Measurements from ENCODE around the gene LRRC57.
"Not testable (repeated sequence)": the region's sequence is repeated elsewhere in the genome, so short reads cannot be mapped to it uniquely, and the experiment has no call there.

Gene LRRC57

GRCh38 chr15:42548249-42549031 lies at the start of gene LRRC57, which contains the start of gene HAUS2:
Gene LRRC57 (minus strand): TSS chr15:42548793. CDS start chr15:42548434, 359 bp downstream.
Gene HAUS2 (plus strand): TSS chr15:42548838. CDS start chr15:42548873, 35 bp downstream.
- in situ Hi-C loops (cut with MboI; ENCODE audit: low sequenced_read_pairs) = no loop called here

DNA sequence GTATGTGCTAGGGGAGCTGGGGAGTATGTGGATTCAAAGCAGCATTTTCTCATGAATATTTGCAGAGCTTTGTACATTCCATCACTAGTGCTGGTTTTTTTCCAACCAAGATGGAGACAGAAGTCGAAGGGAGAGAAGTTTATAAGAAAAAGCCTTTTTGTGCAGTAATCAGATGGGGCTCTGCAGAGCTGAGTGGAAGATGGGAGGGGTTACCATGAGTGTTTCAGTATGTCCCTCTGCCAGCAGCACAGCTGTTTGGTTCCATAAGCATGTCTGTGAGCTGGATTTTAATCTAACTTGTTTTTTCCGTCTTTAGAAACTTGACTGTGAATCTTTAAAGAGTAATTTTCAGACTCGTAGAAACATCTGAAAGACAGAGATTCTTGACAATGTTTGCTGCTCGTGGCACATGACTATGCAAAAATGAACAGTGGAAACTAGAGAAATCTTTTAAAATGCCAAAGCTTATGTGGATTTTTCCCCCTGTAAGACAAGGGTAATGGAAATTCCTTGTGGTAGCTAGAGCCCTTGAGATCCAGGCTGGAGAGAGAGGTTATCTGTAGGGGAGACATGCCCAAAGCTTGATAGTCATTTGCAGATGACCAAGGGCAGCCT lies 47.1 kb upstream of the LRRC57 start:
- in situ Hi-C loops (cut with MboI; ENCODE audit: low sequenced_read_pairs) = no loop called here

DNA sequence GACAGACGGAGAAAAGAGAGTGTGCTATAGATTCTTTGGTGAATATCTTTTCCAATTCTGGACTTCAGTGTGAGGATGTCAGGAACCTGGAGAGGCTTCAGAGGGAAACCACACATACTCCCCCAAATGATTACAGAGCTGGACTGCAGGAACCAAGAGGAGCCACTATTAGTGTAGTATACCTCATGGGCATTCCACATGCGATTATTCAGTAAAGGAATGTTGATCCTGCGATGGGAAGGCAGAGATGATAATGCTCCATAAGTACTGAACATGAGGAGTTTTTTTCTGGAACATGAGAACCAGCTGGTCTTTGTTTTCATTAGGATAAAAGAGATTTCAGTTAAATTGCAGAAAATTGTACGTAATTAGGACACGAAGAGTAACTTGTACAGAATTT lies 45.5 kb upstream of the LRRC57 start:
- in situ Hi-C loops (cut with MboI; ENCODE audit: low sequenced_read_pairs) = no loop called here

DNA sequence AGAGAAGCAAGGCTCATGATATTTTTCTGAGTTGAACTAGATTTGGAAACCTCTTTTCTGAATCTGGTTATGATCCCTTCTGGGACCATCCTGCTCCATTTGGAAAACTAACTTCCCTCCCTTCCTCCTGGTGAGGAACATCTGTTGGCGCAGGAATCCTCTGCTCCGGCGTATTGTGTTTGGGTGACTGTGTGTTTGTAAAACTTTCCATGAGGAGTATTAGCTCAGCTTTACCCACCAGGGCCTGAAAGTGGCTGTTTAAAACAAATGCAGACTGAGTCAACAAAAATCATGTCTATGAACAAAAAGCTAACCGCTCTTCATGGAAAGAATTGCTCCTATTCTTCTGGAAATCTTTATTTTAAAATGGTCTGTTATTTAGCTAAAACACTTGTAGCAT lies 44.5 kb upstream of the LRRC57 start:
- in situ Hi-C loops (cut with MboI; ENCODE audit: low sequenced_read_pairs) = no loop called here

DNA sequence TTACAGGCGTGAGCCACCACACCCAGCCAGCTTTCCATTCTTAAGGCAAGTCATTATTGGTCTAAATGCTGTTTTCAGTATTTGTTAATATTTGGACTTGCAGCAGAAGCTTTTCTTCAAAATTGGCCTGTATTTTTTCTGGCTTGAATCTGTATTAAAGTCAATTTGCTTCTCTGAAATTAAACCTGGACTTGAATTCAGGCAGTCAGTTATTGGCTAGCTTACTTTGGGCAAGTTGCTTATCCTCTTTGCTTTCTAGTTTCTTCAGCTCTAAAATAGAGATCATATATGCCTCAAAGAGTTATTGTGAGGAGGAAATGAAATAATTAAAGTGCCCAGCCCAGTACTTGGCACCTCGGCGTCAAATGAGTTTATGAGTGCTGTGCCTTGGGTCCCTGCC lies 44.1 kb upstream of the LRRC57 start:
- in situ Hi-C loops (cut with MboI; ENCODE audit: low sequenced_read_pairs) = no loop called here

DNA sequence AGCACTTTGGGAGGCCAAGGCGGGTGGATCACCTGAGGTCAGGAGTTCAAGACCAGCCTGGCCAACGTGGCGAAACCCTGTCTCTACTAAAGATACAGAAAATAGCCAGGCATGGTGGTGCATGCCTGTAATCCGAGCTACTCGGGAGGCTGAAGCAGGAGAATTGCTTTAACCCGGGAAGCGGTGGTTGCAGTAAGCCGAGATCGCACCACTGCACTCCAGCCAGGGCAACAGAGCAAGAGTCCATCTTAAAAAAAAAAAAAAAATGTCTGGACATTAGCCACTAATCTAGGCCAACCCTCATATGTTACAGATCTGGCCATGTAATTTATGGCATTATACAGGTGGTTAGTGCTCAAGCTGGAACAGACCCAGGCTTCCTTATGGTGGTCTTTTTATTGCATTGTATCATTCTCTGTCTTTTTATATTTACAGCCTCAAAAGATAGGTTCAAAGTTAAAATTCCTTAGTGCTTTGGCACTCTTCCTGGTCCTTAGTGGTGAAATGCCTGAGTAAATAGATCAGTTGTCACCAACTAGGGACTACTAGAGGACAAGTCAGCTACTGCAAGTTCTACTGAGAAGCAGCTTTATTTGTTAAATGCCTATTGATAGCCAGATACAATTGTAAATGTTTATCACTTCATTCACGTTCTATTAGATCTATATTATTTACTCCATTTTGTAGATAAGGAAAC lies 42.8 kb upstream of the LRRC57 start:
- in situ Hi-C loops (cut with MboI; ENCODE audit: low sequenced_read_pairs) = no loop called here

DNA sequence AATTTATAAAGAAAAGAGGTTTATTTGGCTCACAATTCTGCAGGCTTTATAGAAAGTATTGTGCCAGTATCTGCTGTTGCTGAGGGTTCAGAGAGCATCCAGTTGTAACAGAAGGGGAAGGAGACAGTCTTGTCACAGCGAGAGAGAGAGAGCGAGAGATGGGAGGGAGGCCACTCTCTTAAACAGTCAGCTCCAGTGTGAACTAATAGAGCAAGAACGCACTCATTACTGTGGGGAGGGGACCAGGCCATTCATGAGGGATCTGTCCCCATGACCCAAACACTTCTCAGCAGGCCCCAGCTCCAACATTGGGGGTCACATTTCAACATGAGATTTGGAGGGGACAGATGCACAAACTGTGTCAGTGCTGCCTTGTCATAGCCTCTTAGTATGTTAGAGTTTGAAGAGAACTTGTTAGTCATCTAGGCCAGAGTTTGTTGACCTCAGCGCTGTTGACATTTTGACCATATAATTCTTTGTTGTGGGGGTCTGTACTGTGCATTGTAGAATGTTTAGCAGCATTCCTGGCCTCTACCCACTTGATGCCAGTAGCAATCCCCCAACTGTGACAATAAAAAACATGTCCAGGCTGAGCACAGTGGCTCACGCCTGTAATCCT lies 42.1 kb upstream of the LRRC57 start:
- in situ Hi-C loops (cut with MboI; ENCODE audit: low sequenced_read_pairs) = no loop called here

DNA sequence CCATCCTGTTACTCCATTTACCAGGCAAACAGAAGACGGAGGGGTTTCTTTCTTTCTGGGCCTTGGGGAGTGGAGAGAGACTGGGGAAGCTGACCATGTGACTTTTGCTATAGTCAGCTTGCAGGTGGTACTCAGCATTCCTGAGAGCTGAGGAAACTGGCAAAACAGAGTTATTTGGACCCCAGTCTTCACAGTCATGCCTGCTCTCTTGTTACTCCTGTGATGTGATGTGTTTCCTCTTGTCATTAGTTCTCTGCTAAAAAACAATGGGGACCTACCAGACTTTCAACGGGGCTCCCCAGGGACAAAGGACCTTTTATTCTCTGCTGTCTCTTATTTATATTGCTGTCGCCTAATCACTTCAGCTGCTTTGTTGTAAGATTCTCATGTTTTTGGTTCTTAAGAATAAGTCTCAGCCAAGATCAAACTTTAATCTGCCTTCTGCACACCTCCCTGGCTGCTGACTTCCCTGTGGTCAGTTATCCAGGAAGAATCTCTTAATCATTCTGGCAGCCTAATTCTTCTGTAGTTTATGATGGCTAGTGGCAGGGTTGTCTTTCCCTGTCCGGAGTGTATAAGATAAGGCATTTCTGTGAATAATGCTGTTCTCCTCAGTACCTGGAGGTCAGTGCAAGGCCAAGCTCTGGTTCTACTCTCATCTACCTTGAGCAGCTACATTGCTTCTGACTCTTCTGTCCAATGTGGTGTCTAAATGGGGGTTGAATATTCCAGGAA lies 35.6 kb upstream of the LRRC57 start:
- in situ Hi-C loops (cut with MboI; ENCODE audit: low sequenced_read_pairs) = no loop called here

GRCh38 chr15:42582569-42583375 lies 34.2 kb upstream of the LRRC57 start:
- in situ Hi-C loops (cut with MboI; ENCODE audit: low sequenced_read_pairs) = no loop called here

DNA sequence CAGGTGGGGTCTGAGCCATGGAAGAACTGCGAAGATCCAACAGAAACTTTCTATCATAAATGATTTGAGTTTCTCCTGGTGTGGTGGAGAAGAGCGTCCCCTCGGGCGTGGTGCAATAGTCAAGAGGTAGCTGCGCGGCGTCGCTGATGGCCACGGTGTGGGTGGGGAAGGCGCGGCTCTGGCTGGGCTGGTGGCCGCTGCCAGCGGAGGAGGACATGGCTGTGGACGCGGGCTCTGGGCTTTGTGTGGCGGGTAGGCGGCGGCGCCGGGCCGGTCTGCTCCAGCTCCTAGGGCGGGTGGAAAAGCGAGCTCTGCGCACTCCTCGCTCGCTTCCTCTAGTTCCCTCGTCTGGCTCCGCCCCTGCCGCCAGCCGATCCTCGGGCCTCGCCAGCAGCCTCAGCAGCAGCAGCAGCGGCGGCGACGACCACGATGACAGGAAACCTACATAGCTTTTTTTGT lies 32.7 kb upstream of the LRRC57 start:
- in situ Hi-C loops (cut with MboI; ENCODE audit: low sequenced_read_pairs) = no loop called here

DNA sequence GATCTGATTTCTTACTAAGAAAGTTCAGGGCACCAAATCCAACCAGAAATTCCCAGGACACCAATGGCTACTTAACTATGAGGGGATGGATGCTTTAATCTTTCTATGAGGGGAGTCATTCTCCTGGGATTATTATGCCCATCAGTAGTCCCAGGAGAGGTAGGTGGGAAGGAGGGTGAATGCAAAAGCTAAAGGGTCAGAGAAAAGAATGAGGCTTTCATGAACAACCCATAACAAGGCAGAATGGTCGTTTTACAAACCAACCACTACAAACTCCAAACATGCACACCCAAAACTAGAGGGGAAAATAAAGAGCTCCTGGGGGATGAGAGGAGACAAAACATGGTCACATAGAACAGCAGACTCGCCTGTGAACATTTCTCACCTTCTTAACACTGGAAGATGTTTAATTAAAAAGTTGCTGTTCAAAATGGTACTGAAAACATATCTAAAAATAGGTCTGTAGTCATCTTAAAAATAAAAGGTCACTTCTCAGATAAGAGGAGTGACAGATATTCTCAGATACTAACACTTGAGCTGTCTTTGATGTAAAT lies 30.5 kb upstream of the LRRC57 start:
- in situ Hi-C loops (cut with MboI; ENCODE audit: low sequenced_read_pairs) = no loop called here

GRCh38 chr15:42577514-42578031 lies 29.0 kb upstream of the LRRC57 start:
- in situ Hi-C loops (cut with MboI; ENCODE audit: low sequenced_read_pairs) = no loop called here

- in situ Hi-C loops (cut with MboI; ENCODE audit: low sequenced_read_pairs) = no loop called here
These were observed 28.2 kb upstream of the LRRC57 start for GRCh38 chr15:42576776-42577175.

DNA sequence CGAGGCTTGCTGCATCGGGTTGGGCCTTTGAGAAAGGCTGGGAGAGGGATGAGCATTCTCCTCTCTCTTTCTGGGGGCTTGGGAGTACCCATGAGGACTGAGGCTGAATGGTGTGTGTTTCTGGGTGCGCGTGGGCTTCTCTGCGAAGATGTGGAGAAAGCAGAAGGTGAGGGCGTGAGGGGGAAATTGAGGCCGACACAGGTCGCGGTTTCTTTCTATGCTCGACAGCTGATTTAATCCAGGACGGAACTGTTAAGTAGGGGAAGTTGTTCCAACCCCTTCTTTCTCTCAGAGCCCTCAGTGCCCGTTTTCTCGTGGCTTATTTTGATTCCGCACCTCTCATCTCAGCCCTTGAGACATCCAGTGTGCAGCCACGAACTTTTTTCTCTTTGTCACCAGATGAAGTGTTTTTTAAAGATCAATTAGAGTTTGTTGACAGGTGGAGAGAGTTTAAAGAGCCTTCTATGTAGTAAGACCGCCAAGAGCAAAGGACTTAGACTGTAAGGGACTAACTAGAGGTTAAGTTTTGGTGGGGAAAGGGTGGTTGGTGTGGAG lies 27.5 kb upstream of the LRRC57 start:
- in situ Hi-C loops (cut with MboI; ENCODE audit: low sequenced_read_pairs) = no loop called here

GRCh38 chr15:42575188-42576039 lies 26.8 kb upstream of the LRRC57 start, which contains the start of gene STARD9:
Gene STARD9 (plus strand): TSS chr15:42575606. CDS start chr15:42575716, 110 bp downstream.
- in situ Hi-C loops (cut with MboI; ENCODE audit: low sequenced_read_pairs) = no loop called here

DNA sequence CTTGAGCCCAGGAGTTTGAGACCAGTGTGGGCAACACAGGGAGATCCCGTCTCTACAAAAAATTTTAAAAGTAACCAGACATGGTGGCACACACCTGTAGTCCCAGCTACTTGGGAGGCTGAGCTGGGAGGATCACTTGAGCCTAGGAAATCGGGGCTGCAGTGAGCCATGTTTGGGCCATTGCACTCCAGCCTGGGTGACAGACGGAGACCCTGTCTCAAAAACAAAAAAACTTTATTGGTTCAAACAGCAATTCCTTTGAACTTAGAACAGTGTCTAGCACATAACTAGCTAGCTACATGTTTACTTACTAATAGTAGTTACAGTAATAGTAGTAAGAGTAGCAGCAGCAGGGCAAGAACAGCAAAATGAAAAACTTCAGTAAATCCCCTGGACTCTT lies 10.1 kb upstream of the LRRC57 start:
- in situ Hi-C loops (cut with MboI; ENCODE audit: low sequenced_read_pairs) = no loop called here

DNA sequence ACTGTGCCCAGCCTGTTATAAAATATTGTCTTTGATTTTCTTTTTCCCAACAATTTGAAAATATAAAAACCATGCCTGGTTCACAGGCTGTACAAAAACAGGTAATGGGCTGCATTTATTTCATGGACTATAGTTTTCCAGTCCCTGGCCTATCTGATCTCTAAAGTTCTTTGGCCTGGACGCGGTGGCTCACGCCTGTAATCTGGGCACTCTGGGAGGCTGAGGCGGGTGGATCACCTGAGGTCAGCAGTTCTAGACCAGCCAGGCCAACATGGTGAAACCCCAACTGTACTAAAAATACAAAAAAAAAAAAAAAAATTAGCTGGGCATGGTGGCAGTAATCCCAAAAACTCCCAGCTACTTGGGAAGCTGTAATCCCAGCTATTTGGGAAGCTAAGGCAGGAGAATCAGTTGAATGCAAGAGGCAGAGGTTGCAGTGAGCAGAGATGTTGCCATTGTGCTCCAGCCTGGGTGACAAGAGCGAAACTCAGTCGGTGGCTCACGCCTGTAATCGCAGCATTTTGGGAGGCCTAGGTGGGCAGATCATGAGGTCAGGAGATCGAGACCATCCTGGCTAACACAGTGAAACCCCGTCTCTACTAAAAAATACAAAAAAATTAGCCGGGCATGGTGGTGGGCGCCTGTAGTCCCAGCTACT lies 8.1 kb upstream of the LRRC57 start:
- in situ Hi-C loops (cut with MboI; ENCODE audit: low sequenced_read_pairs) = not testable (repeated sequence)
